Mesothelial cell of epicardium (in vitro differentiated cells): ENCODE results near the gene STK17B. TPM values are rescaled to one million over a fixed set of nuclear protein-coding genes. Genes with fewer than 3 reads are reported as not detected.

Source experiments
- DNase-seq, 2 experiments: peaks; one replicate each; pipeline ENCODE4 v3.0.0; 2021; ENCODE audit warnings: low spot score in 2 of 2; ENCODE audit not compliant: unreplicated experiment in 2 of 2
- H3K27ac Mint-ChIP-seq: 2 replicates; pipeline ENCODE4 v1.8.0; 2021; ENCODE audit warnings: mixed read lengths
- H3K27me3 Mint-ChIP-seq: 2 replicates; pipeline ENCODE4 v1.8.0; 2021; ENCODE audit warnings: low read depth, mixed read lengths
- H3K36me3 Mint-ChIP-seq: 2 replicates; pipeline ENCODE4 v1.8.0; 2021; ENCODE audit warnings: mixed read lengths
- H3K4me1 Mint-ChIP-seq: 2 replicates; pipeline ENCODE4 v1.8.0; 2021; ENCODE audit warnings: mixed read lengths
- H3K4me3 Mint-ChIP-seq: 2 replicates; pipeline ENCODE4 v1.8.0; 2021; ENCODE audit warnings: mild to moderate bottlenecking, moderate library complexity, mixed read lengths
- H3K9me3 Mint-ChIP-seq: 2 replicates; pipeline ENCODE4 v1.8.0; 2021; ENCODE audit warnings: mixed read lengths
- CTCF ChIP-seq: fragments of 200-600 bp; sonication (generic); IDR thresholded peaks from one replicate; pipeline ENCODE4 v1.5.0; 2021; ENCODE audit warnings: antibody characterized with exemption; ENCODE audit not compliant: unreplicated experiment
- total RNA-seq: library from RNA; stranded (reverse); gene quantifications from 3 replicates; pipeline ENCODE4 v1.2.1, GENCODE V29; 2021

Gene STK17B
- total RNA-seq, 1 donor from 2014 or later = 35.6 TPM

GRCh38 chr2:196086517-196087368, 84.6 kb downstream of the STK17B start:
- Mint-ChIP-seq H3K36me3 (peaks cover 9% of the 10 kb centered on the region), H3K4me3 (no peak overlapping the region), H3K9me3 (peaks cover 31% of the 10 kb centered on the region), H3K27me3 (no peaks in the 10 kb centered on the region), H3K27ac (no peak overlapping the region), H3K4me1 (peaks cover 4% of the 10 kb centered on the region)
- no peak for DNase-seq
- TF ChIP-seq CTCF = no peak

- Mint-ChIP-seq H3K4me3 (no peak overlapping the region), H3K27ac (no peak overlapping the region), H3K4me1 (peaks cover 20% of the 10 kb centered on the region), H3K9me3 (peaks cover 21% of the 10 kb centered on the region), H3K27me3 (no peaks in the 10 kb centered on the region), H3K36me3 (peaks cover 9% of the 10 kb centered on the region)
- TF ChIP-seq CTCF = no peak
- DNase-seq = no peak
Observed at GRCh38 chr2:196083601-196084000, 87.8 kb downstream of the STK17B start.

Other genes with a start within 250 kb of the STK17B start
- gene DNAH7, start 102.7 kb downstream of the STK17B start, total RNA-seq = 0.63 to 0.86 TPM (median 0.71 TPM) in 3 replicates